Measurements from ENCODE around the gene NTM. TPM values are rescaled to one million over a fixed set of nuclear protein-coding genes. Genes with fewer than 3 reads are reported as not detected.

The NTM gene
- total and polyA plus RNA-seq, 2 donors from 2014 or later = 0.92 to 10.3 TPM

GRCh38 chr11:132100583-132100982 is 730.2 kb downstream of the NTM start:
- H3K4me3 ChIP-seq (ENCODE audit: low read length in 3 of 3) = no peak overlapping the region
- TF ChIP-seq, protein P1, sequence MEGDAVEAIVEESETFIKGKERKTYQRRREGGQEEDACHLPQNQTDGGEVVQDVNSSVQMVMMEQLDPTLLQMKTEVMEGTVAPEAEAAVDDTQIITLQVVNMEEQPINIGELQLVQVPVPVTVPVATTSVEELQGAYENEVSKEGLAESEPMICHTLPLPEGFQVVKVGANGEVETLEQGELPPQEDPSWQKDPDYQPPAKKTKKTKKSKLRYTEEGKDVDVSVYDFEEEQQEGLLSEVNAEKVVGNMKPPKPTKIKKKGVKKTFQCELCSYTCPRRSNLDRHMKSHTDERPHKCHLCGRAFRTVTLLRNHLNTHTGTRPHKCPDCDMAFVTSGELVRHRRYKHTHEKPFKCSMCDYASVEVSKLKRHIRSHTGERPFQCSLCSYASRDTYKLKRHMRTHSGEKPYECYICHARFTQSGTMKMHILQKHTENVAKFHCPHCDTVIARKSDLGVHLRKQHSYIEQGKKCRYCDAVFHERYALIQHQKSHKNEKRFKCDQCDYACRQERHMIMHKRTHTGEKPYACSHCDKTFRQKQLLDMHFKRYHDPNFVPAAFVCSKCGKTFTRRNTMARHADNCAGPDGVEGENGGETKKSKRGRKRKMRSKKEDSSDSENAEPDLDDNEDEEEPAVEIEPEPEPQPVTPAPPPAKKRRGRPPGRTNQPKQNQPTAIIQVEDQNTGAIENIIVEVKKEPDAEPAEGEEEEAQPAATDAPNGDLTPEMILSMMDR (IDR thresholded peaks at IDR 0.05; ENCODE audit: borderline replicate concordance, extremely low read depth, insufficient read depth) = no peak
- intact Hi-C loops (cut with DNase I) = no loop called here
- H3K27me3 ChIP-seq (ENCODE audit: control insufficient read depth, insufficient read depth, low read length) = no peaks in the 10 kb centered on the region
- no peaks in the 10 kb centered on the region for H3K9me3 ChIP-seq (ENCODE audit: control insufficient read depth in 2 of 3, insufficient read depth in 1 of 3, low read length in 3 of 3)
- no peak overlapping the region for H3K9ac ChIP-seq (ENCODE audit: low read length in 3 of 3)
- FAIRE-seq (no peak), DNase-seq (no peak)
- H3K36me3 ChIP-seq (ENCODE audit: control insufficient read depth in 2 of 3, insufficient read depth in 3 of 3, low read length in 3 of 3) = no peaks in the 10 kb centered on the region
- H3K27ac ChIP-seq (ENCODE audit: low read depth in 2 of 2, low read length in 2 of 2) = no peak overlapping the region
- no peaks in the 10 kb centered on the region for H3K4me1 ChIP-seq (ENCODE audit: control insufficient read depth in 2 of 3, insufficient read depth in 2 of 3, low read depth in 1 of 3, low read length in 3 of 3)

DNA sequence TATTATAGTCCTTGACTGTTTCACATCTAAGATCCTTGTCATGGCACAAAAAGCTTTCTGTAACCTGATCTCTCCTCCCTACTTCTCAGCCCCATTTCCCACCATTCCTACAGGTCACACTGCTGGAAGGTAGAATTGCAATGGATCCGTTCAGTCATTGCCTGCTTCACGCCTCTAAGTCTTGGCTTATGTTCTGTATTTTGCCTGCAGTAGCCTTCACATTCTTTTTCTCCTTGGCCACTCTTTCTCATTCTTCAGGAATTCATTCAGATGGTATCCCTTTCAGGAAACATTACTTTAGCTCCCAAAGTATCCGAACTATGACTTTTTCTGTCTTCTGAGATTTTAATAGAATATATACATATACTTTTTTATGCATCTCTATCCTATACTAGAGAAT is 731.5 kb downstream of the NTM start:
- Histone ChIP-seq H3K9me3 (ENCODE audit: control insufficient read depth in 2 of 3, insufficient read depth in 1 of 3, low read length in 3 of 3) (no peaks in the 10 kb centered on the region), H3K4me1 (ENCODE audit: control insufficient read depth in 2 of 3, insufficient read depth in 2 of 3, low read depth in 1 of 3, low read length in 3 of 3) (no peaks in the 10 kb centered on the region), H3K9ac (ENCODE audit: low read length in 3 of 3) (no peak overlapping the region), H3K36me3 (ENCODE audit: control insufficient read depth in 2 of 3, insufficient read depth in 3 of 3, low read length in 3 of 3) (no peaks in the 10 kb centered on the region), H3K27me3 (ENCODE audit: control insufficient read depth, insufficient read depth, low read length) (no peaks in the 10 kb centered on the region), H3K27ac (ENCODE audit: low read depth in 2 of 2, low read length in 2 of 2) (no peak overlapping the region), H3K4me3 (ENCODE audit: low read length in 3 of 3) (no peak overlapping the region)
- intact Hi-C loops (cut with DNase I) = no loop called here
- FAIRE-seq = no peak
- TF ChIP-seq, protein P1 (IDR thresholded peaks at IDR 0.05; ENCODE audit: borderline replicate concordance, extremely low read depth, insufficient read depth) = no peak
- peak in 2 of 5 donors; percentile 34 to 46 for DNase-seq

GRCh38 chr11:132103021-132103420 is 732.6 kb downstream of the NTM start:
- DNase-seq (no peak), FAIRE-seq (no peak)
- TF ChIP-seq, protein P1 (IDR thresholded peaks at IDR 0.05; ENCODE audit: borderline replicate concordance, extremely low read depth, insufficient read depth) = no peak
- no peaks in the 10 kb centered on the region for H3K4me1 ChIP-seq (ENCODE audit: control insufficient read depth in 2 of 3, insufficient read depth in 2 of 3, low read depth in 1 of 3, low read length in 3 of 3)
- H3K9me3 ChIP-seq (ENCODE audit: control insufficient read depth in 2 of 3, insufficient read depth in 1 of 3, low read length in 3 of 3) = no peaks in the 10 kb centered on the region
- no peak overlapping the region for H3K27ac ChIP-seq (ENCODE audit: low read depth in 2 of 2, low read length in 2 of 2)
- no peak overlapping the region for H3K9ac ChIP-seq (ENCODE audit: low read length in 3 of 3)
- intact Hi-C loops (cut with DNase I) = no loop called here
- no peaks in the 10 kb centered on the region for H3K27me3 ChIP-seq (ENCODE audit: control insufficient read depth, insufficient read depth, low read length)
- H3K4me3 ChIP-seq (ENCODE audit: low read length in 3 of 3) = no peak overlapping the region
- no peaks in the 10 kb centered on the region for H3K36me3 ChIP-seq (ENCODE audit: control insufficient read depth in 2 of 3, insufficient read depth in 3 of 3, low read length in 3 of 3)
